Fibroblast of lung (primary cell): ENCODE data around the gene DNAJB13. TPM values are rescaled to one million over a fixed set of nuclear protein-coding genes. Genes with fewer than 3 reads are reported as not detected.

Source experiments
- DNase-seq, 2 donors: peaks; one replicate each; pipeline versions ENCODE4 v3.0.0 to v3.0.0-alpha.2; 2010; ENCODE audit warnings: low read depth in 2 of 2
- H2AFZ ChIP-seq: 2 replicates; pipeline ENCODE4 v1.5.1; 2012; ENCODE audit warnings: low read length, control low read depth, inconsistent platforms
- H3K27ac ChIP-seq: 2 replicates; pipeline ENCODE4 v1.5.1; 2011; ENCODE audit warnings: low read length, control low read depth; ENCODE audit not compliant: insufficient read depth
- H3K27me3 ChIP-seq: 2 replicates; pipeline ENCODE4 v1.5.1; 2011; ENCODE audit warnings: mild to moderate bottlenecking, low read length; ENCODE audit not compliant: control insufficient read depth, insufficient read depth
- H3K36me3 ChIP-seq: 2 replicates; pipeline ENCODE4 v1.5.1; 2011; ENCODE audit warnings: low read length; ENCODE audit not compliant: control insufficient read depth, insufficient read depth
- H3K4me1 ChIP-seq: 2 replicates; pipeline ENCODE4 v1.5.1; 2011; ENCODE audit warnings: low read length; ENCODE audit not compliant: control insufficient read depth, insufficient read depth; ENCODE audit errors: extremely low read depth
- H3K4me2 ChIP-seq: 2 replicates; pipeline ENCODE4 v1.5.1; 2011; ENCODE audit warnings: low read length, control low read depth; ENCODE audit not compliant: insufficient read depth; ENCODE audit errors: extremely low read depth
- H3K4me3 ChIP-seq, 4 experiments: fragments of 200-600 bp in 1 of 4; sonication (generic) in 1 of 4; replicated peaks in 1 of 4; 2 replicates each; pipeline ENCODE4 v1.5.1; 2011 to 2016; ENCODE audit warnings: low read length in 4 of 4, low read depth in 3 of 4, mild to moderate bottlenecking in 3 of 4, control low read depth in 2 of 4, inconsistent platforms in 1 of 4, mixed read lengths in 1 of 4; ENCODE audit not compliant: insufficient read depth in 1 of 4; ENCODE audit errors: control extremely low read depth in 1 of 4
- H3K79me2 ChIP-seq: 2 replicates; pipeline ENCODE4 v1.5.1; 2012; ENCODE audit warnings: mild to moderate bottlenecking, low read length, inconsistent platforms; ENCODE audit not compliant: control insufficient read depth, insufficient read depth
- H3K9ac ChIP-seq: 2 replicates; pipeline ENCODE4 v1.5.1; 2011; ENCODE audit warnings: mild to moderate bottlenecking, low read length, control low read depth; ENCODE audit not compliant: insufficient read depth
- H3K9me3 ChIP-seq: 2 replicates; pipeline ENCODE4 v1.5.1; 2012; ENCODE audit warnings: low read depth, low read length; ENCODE audit not compliant: control insufficient read depth, insufficient read depth
- H4K20me1 ChIP-seq: 2 replicates; pipeline ENCODE4 v1.5.1; 2011; ENCODE audit warnings: low read length; ENCODE audit not compliant: control insufficient read depth, insufficient read depth; ENCODE audit errors: extremely low read depth
- EZH2 ChIP-seq: IDR thresholded peaks from 2 replicates; pipeline ENCODE4 v1.5.1; 2012; ENCODE audit warnings: low read length, control low read depth, mild to moderate bottlenecking; ENCODE audit errors: missing control alignments
- polyA plus RNA-seq, 2 donors: library from polyadenylated mRNA; depleted of rRNA in 1 of 2; stranded (reverse) in 1 of 2; unstranded in 1 of 2; fragments of >200 nt; gene quantifications; 2 replicates each; pipeline ENCODE4 v1.2.1, GENCODE V29; 2011 to 2012; ENCODE audit warnings: missing spikeins in 1 of 2
- total RNA-seq: library from RNA; depleted of rRNA; stranded (reverse); fragments of >200 nt; gene quantifications from 2 replicates; pipeline ENCODE4 v1.2.1, GENCODE V29; 2014
- TF ChIP-seq, protein P1 (sequence below), 2 donors: IDR thresholded peaks in 1 of 2; conservative IDR thresholded peaks in 1 of 2; 1 replicate in 1 of 2; 2 replicates in 1 of 2; pipeline ENCODE4 v1.5.1; 2011 to 2012; ENCODE audit warnings: low read length in 2 of 2, control low read depth in 1 of 2, inconsistent platforms in 1 of 2, low read depth in 1 of 2, mild to moderate bottlenecking in 1 of 2

DNAJB13 gene
- total and polyA plus RNA-seq, 2 donors (not counting 1 experiment from before 2014, with no cell fraction given), result 0.10 to 0.17 TPM

DNA sequence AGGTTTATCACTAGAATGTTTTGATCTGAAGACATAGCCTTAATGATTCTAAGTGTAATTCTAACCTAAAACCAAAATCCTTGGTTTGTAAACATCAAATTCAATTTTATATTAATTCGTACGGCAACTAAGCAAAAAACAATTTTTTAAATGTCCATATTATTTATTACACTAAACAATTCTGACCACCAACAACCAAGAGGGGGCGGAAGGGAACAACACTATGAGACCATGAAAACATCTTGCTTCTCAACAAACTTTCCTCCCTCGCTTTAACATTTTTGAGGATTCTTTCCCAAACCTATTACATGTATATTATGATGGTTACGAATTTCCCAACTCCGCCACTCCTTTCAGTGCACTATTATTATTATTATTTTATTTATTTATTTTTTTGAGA, 38.3 kb downstream of the DNAJB13 start:
- Histone ChIP-seq H4K20me1 (no peaks in the 10 kb centered on the region), H3K4me2 (no peak overlapping the region), H3K79me2 (no peaks in the 10 kb centered on the region), H3K27me3 (no peaks in the 10 kb centered on the region), H3K9ac (no peak overlapping the region), H3K4me1 (no peaks in the 10 kb centered on the region), H3K36me3 (no peaks in the 10 kb centered on the region), H2AFZ (no peak overlapping the region), H3K4me3 (no peak overlapping the region), H3K9me3 (no peaks in the 10 kb centered on the region), H3K27ac (no peak overlapping the region)
- DNase-seq, result no peak
- TF ChIP-seq, protein P1, sequence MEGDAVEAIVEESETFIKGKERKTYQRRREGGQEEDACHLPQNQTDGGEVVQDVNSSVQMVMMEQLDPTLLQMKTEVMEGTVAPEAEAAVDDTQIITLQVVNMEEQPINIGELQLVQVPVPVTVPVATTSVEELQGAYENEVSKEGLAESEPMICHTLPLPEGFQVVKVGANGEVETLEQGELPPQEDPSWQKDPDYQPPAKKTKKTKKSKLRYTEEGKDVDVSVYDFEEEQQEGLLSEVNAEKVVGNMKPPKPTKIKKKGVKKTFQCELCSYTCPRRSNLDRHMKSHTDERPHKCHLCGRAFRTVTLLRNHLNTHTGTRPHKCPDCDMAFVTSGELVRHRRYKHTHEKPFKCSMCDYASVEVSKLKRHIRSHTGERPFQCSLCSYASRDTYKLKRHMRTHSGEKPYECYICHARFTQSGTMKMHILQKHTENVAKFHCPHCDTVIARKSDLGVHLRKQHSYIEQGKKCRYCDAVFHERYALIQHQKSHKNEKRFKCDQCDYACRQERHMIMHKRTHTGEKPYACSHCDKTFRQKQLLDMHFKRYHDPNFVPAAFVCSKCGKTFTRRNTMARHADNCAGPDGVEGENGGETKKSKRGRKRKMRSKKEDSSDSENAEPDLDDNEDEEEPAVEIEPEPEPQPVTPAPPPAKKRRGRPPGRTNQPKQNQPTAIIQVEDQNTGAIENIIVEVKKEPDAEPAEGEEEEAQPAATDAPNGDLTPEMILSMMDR (conservative IDR thresholded peaks at IDR 0.05 in 1 of 2, IDR thresholded peaks at IDR 0.05 in 1 of 2; ENCODE audit: low read depth in 1 of 2, low read length in 2 of 2), result peak in 1 of 2 donors; percentile 24
- TF ChIP-seq EZH2, result no peak

GRCh38 chr11:73990730-73991129, 39.9 kb downstream of the DNAJB13 start:
- Histone ChIP-seq H3K9ac (no peak overlapping the region), H3K27ac (no peak overlapping the region), H3K9me3 (no peaks in the 10 kb centered on the region), H2AFZ (no peak overlapping the region), H3K36me3 (no peaks in the 10 kb centered on the region), H3K4me1 (no peaks in the 10 kb centered on the region), H3K79me2 (no peaks in the 10 kb centered on the region), H3K4me3 (no peak overlapping the region), H3K4me2 (no peak overlapping the region), H4K20me1 (no peaks in the 10 kb centered on the region), H3K27me3 (no peaks in the 10 kb centered on the region)
- no peak for DNase-seq
- no peak for TF ChIP-seq EZH2
- TF ChIP-seq, protein P1 (conservative IDR thresholded peaks at IDR 0.05 in 1 of 2, IDR thresholded peaks at IDR 0.05 in 1 of 2; ENCODE audit: low read depth in 1 of 2, low read length in 2 of 2), result no peak

DNA sequence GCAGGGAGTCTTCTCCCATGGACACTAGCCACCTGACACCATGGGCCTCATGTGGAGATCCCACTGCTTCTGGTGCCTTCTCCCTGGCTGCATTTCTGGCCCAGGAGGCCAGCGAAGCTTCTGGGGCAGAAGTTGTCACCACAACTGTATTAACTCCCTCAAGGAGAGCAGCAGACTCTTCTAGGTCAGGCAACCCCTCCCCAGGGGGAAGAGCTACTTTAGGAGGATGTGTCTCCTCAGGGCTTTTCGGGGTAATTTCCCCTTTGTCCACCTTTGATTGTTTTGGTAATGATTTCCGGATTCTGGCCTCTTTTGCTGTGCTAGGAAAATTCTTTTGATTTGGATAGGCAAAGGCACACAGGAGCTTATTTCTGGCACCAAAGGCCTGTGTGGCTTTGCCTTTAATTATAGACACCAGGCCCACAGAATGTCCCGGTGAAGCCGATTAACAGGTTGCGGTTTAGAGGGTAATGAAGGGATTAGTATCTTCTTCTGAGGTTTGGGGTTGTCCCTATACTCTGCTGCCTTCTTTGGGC, 40.7 kb downstream of the DNAJB13 start:
- Histone ChIP-seq H3K4me1 (no peaks in the 10 kb centered on the region), H3K27me3 (no peaks in the 10 kb centered on the region), H2AFZ (no peak overlapping the region), H3K4me2 (no peak overlapping the region), H3K27ac (no peak overlapping the region), H3K4me3 (no peak overlapping the region), H3K9ac (no peak overlapping the region), H3K9me3 (no peaks in the 10 kb centered on the region), H3K79me2 (no peaks in the 10 kb centered on the region), H4K20me1 (no peaks in the 10 kb centered on the region), H3K36me3 (no peaks in the 10 kb centered on the region)
- TF ChIP-seq EZH2, result no peak
- TF ChIP-seq, protein P1 (conservative IDR thresholded peaks at IDR 0.05 in 1 of 2, IDR thresholded peaks at IDR 0.05 in 1 of 2; ENCODE audit: low read depth in 1 of 2, low read length in 2 of 2), result no peak
- no peak for DNase-seq
